ENCODE data around the gene SKA2. TPM values are rescaled to one million over a fixed set of nuclear protein-coding genes. Genes with fewer than 3 reads are reported as not detected.

The SKA2 gene
- total RNA-seq, 4 donors from 2014 or later: 14.7 to 29.7 (median 18.9) TPM

- TF ChIP-seq CTCF (IDR thresholded peaks at IDR 0.05; ENCODE audit: low read depth): no peak
Measured at GRCh38 chr17:59165933-59166342, 11.0 kb upstream of the SKA2 start.

- TF ChIP-seq CTCF (IDR thresholded peaks at IDR 0.05; ENCODE audit: low read depth): no peak
Measured at GRCh38 chr17:59161477-59161876, 6.5 kb upstream of the SKA2 start.

- TF ChIP-seq CTCF (IDR thresholded peaks at IDR 0.05; ENCODE audit: low read depth): no peak
Measured at GRCh38 chr17:59160157-59161025, 5.4 kb upstream of the SKA2 start.

GRCh38 chr17:59155439-59156177, 622 bp upstream of the SKA2 start, which contains the start of gene PRR11:
Gene PRR11, plus strand, starts transcription at chr17:59155746. Its CDS starts 14,007 bp downstream, at chr17:59169753.
- no peak for TF ChIP-seq CTCF (IDR thresholded peaks at IDR 0.05; ENCODE audit: low read depth)

- no peak for TF ChIP-seq CTCF (IDR thresholded peaks at IDR 0.05; ENCODE audit: low read depth)
Measured at GRCh38 chr17:59154292-59154720, 680 bp downstream of the SKA2 start.

- TF ChIP-seq CTCF (IDR thresholded peaks at IDR 0.05; ENCODE audit: low read depth): no peak
Measured at GRCh38 chr17:59152925-59153324, 2.1 kb downstream of the SKA2 start.

- TF ChIP-seq CTCF (IDR thresholded peaks at IDR 0.05; ENCODE audit: low read depth): no peak
Measured at GRCh38 chr17:59151591-59151990, 3.4 kb downstream of the SKA2 start.
